HG03558 (cell line): ENCODE data around the gene SBF1.
"Not testable (repeated sequence)": the region's sequence is repeated elsewhere in the genome, so short reads cannot be mapped to it uniquely, and the experiment has no call there.

Experiments
- ATAC-seq: cut with Tn5 transposase; IDR thresholded peaks from one replicate; pipeline ENCODE4 v1.9.1; 2021; ENCODE audit warnings: moderate number of reproducible peaks; ENCODE audit not compliant: unreplicated experiment; ENCODE audit errors: extremely low read depth

Gene SBF1

DNA sequence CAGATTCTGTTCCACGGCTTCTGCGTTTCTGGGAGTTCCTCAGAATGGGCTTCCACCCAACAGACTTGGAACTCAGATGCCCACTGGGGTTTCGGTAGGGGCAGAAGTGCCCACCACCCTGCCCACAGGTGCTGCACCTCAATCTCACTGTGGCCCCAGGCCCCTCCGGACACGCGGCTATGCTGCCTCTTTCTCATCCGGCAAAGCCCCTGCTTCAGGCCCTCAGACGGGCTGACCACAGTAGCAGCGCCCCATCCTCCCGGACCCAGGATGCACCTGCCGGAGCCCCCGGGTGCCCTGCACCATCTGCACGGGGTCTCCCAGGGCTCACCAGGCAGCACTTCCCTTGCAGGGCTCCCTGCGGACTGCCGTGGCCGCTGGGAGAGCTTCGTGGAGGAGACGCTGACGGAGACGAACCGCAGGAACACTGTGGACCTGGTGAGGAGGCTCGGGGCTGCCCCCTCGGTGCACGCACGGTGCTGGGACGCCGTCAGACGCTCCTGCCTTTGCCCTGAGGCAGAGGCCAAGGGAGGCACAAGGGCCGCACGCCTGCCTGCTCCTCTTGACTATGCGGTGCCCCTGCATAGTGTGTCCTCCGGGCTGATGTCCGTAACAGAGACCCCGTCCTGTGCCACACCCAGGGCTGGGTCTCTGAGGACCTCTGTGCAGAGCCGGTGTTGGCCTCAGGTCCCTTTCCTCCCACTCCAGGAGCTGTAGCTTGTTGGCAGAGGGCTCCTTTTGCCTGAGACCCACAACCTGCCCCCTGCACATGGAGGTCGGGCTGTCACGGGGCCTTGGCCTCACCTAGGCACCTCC, 38.6 kb downstream of the SBF1 start:
- ATAC-seq, result no peak

DNA sequence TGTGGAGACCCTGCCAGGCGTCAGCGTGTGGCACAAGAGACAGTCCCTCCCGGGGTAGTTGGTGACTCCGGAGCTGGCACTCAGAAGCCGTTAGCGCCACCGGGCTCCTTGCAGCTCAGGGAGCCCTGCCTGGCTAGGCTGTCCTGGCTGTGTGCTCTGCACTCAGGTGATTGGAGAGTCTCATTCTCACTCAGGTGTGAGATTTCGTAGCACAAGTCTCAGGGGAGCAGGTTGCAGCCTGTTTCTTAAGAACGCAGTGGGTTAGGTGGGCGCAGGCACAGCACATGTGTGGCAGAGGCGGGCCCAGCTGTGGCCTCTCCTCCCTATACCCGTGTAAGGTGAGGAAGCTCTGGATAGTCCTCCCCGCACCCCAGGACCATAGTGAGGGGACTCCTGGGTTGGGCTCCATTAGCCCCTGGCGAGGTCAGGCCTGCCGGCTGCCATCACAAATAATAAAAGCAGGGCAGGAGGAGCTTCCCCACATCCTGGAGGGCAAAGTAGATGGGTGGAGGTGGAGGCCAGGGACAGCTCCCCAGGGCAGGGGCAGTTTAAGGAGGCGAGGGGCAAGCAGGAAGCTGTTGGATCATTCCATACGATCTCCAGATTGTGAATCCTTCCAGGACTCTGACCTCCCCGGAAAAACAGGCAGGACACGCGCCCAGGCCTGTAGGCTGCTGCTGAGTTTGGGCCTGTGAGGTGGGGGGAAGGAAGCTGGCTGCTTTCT, 39.4 kb downstream of the SBF1 start:
- ATAC-seq, result no peak

DNA sequence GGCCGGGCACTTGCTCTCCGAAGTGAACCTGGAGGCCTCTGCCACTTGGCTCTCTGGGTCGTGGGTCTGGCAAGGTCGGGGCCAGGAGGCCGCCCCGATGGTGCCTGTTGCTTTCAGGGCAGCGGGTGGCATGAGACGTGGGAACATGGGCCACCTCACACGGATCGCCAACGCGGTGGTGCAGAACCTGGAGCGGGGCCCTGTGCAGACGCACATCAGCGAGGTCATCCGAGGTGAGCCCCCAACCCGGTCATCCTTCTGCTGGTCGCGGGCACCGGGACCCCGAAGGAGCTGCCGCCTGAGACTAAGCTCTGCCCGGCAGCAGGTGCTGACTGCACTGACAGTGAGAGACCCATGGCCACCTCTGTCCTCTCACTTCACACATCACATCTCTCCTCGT, 40.0 kb downstream of the SBF1 start:
- no peak for ATAC-seq

DNA sequence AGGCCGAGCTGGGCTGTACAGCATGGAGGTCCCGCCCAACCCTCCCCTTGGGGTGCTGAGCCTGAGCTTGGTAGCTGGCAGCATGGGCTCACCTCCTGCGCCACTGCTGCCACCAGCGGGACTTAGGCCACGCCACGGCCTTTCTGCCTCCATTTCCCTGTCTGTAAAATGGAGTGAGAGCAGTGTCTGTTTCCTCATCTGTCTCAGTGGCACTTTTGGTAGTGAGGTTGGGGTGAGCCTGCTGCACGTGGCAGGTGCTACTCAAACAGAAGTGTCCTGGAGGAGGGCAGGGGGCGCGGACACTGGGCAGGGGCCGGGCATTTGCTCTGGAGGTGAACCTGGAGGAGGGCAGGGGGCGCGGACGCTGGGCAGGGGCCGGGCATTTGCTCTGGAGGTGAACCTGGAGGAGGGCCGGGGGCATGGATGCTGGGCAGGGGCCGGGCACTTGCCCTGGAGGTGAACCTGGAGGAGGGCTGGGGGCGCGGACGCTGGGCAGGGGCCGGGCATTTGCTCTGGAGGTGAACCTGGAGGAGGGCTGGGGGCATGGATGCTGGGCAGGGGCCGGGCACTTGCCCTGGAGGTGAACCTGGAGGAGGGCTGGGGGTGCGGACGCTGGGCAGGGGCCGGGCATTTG, 41.8 kb downstream of the SBF1 start:
- ATAC-seq, result not testable (repeated sequence)

GRCh38 chr22:50432131-50432876, 42.5 kb downstream of the SBF1 start:
- ATAC-seq, result no peak

DNA sequence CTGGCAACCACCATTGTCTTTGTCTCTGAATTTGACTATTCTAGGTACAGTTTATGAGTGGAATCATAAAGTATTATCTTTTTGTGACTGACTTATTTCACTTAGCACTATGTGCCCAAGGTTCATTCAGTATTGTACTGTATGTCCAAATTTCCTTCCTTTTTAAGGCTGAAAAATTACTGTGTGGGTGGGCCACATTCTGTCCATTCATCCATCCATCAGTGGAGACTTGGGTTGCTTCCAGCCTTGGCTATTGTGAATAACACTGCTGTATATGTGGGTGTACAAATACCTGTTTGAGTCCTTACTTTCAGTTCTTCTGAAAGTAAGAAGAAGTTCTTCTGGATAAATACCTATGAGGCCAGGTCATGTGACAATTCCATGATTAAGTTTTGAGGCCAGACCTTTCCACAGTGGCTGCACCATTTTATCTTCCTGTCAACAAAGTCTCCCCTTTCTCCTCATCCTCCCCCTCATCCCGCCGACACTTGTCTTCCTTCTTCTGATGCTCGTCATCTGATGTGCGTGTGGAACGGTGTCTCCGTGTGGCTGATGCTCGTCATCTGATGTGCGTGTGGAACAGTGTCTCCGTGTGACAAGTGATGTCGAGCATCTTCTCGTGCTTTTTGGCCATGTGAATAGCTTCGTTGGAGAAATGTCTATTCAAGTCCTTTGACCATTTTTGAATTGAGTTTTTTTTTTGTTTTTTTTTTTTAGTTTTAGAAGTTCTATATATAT, 49.5 kb downstream of the SBF1 start:
- no peak for ATAC-seq

DNA sequence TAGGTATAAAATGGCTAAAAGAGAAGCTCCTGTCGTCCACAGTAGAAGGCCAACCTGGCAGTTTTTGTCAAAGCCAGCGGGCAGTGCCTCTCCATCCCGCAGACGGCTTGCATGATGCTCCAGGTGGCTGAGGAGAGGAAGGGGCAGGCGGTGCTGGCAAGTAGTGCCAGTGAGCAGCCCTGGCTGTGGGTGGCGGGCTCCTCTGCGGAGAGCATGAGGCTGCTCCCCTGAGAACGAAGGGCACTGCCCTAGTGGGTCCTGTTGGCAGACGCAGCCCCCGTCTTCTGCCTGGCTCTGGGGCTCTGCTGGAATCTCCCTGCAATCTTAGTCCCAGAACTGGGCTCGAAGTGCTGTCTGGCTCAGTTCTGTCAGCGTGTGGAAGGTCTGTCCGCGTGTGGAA, 50.9 kb downstream of the SBF1 start:
- no peak for ATAC-seq

DNA sequence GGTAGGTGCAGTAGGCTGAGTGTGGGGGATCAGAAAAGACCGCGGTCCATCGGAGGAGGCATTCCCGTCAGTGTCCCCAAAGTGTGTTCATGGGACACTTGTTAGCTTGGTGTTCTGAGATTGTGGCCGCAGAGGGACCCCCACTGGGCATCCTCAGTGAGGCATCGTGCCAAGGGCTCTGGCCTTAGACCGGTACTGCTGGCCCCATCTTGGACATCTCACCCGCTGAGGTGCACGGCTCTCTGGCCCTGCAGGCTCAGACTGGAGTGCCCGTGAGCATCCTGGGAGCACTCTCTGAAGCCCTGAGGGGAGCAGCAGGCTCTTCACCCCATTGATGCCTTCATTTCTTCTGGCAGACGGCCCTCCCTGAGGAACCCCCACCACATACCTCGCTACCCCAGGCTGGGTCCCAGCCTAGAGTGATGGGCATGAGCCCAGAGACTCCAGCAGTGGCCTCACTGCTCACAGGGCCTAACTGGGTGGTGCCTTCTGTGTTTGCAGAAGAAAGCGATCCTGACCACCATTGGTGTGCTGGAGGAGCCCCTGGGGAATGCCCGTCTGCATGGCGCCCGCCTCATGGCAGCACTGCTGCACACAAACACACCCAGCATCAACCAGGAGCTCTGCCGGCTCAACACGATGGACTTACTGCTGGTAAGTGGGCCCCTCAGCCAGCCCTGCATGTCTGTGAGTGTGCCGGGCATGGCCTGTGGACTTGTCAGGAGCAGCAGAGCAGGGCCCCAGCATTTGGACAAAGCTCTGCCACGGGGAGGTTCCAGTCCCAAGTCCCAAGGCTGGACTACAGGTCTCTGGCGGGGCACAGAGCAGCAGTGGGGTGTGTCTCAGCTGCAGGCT, 51.6 kb downstream of the SBF1 start:
- ATAC-seq, result no peak

GRCh38 chr22:50422046-50422445, 52.8 kb downstream of the SBF1 start:
- no peak for ATAC-seq

- ATAC-seq, result no peak
Measured at GRCh38 chr22:50420581-50420980, 54.3 kb downstream of the SBF1 start.

DNA sequence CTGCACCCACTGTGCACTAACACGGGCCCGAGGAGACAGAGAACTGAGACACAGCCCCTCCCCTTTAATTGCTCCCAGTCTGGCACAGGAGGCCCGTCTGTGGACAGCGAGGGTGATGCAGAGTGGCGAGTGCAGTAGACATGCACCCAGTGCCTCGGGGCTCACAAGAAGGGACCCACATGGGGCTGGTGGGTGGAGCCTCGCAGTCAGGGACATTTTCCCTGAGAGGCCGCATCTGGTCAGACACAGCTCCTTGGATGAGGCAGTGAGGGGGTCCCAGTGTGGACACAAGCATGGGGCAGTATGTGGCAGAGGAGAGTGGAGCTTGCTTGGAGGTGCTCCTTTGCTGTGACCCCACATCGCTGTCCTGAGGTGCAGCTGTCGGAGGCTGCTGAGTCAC, 54.8 kb downstream of the SBF1 start:
- no peak for ATAC-seq

GRCh38 chr22:50419116-50419515, 55.7 kb downstream of the SBF1 start:
- no peak for ATAC-seq

DNA sequence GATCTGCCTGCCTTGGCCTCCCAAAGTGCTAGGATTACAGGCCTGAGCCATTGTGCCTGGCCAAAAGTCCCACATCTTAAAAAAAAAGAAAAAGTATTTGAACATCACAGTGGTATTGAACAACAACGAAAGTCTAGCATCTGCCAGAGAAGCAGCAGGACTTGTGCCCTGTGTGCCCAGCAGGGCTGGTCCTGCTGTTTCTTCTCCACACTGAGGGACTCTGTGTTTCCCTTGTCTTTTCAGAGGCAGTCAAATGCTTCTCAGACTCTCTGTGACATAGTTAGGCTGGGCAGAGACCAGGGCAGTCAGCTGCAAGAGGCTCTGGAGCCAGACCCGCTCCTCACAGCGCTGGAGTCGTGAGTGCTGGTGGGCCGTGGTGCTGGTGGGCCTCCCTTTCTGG, 56.2 kb downstream of the SBF1 start:
- no peak for ATAC-seq

DNA sequence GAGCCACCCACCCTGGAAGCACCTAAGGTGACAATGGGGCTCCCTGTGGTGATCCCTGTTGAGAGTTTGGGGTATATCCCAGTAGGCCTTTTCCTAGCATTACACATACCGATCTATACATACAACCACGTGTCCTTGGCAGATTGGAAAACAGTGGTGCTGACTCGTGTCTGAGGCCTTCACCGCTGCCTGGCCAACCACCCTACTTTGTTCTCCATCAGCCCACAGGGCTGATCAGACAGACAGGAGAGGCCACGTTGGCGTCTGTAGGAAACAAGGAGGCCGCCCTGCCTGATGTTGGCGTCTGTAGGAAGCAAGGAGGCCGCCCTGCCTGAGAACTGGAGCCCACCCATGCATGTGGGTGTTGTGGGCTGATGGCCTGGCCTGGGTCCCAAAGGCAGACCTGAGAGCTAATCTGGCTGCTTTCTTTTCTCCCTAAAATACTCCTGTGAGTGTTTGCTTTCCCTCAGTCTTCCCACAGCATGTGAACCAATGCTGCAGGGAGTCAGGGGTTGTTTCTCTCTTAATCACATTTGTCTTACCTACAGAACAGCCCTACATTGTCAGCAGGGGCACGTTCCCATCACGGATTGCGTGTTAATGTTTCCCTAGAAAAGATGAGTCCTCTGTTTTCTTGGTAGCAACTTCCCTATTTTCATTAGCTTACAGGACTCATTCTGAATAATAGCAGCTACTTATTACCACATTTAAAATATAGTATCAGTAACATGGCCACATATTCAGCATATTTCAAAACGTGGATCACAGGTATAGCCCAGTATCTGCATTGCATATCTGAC, 57.2 kb downstream of the SBF1 start:
- ATAC-seq, result no peak

DNA sequence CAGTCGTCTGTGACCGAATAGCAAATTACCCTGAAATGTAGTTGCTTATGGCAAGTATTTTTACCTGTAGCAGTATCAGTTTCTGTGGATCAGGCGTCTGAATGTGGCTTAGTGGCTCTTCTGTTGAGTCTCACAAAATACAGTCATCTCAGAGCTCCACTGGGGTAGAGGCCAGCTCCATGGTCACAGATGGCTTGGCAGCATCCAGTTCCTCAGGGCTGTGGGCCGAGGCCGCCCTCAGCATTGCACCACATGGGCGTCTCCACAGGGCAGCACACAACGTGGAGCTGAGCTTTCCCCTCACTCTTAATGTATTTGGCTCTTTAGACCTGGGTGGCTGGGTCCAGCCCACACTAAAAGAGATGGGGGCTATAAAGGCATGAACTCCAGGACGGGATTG, 57.8 kb downstream of the SBF1 start:
- no peak for ATAC-seq

GRCh38 chr22:50415426-50415825, 59.4 kb downstream of the SBF1 start:
- no peak for ATAC-seq

- no peak for ATAC-seq
Measured at GRCh38 chr22:50414476-50415248, 60.2 kb downstream of the SBF1 start.

DNA sequence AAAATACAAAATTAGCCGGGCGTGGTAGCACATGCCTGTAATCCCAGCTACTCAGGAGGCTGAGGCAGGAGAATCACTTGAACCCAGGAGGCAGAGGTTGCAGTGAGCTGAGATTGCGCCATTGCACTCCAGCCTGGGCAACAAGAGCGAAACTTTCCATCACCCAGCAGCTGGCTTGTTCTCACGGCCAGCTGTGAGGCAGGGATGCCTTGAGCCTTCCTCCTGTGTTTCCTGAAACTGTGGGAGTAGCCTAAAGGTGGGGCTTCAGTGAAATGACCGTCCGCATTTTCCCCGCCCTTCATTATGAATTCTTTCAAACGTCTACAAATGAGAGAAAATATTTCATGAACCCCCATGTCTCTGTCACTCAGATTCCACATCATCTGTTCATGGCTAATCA, 65.9 kb downstream of the SBF1 start:
- ATAC-seq, result not testable (repeated sequence)
